ENCODE measurements around the gene MN1. TPM values are rescaled to one million over a fixed set of nuclear protein-coding genes. Genes with fewer than 3 reads are reported as not detected.

The MN1 gene
- polyA plus RNA-seq, 3 donors, result 0.06 to 0.38 (median 0.29) TPM

GRCh38 chr22:27797520-27798391 lies 3.8 kb downstream of the MN1 start:
- intact Hi-C loops (cut with micrococcal nuclease), result no loop called here
- Histone ChIP-seq H3K4me1 (ENCODE audit: control insufficient read depth in 1 of 2, insufficient read depth in 2 of 2, low read length in 2 of 2) (peaks cover 13% of the 10 kb centered on the region in 2 donors), H2AFZ (ENCODE audit: insufficient read depth, low read depth, low read length, poor library complexity, severe bottlenecking) (no peak overlapping the region), H3K9ac (ENCODE audit: insufficient read depth, low read length, poor library complexity, severe bottlenecking) (no peak overlapping the region), H3K4me2 (replicated peaks; ENCODE audit: extremely low read depth, low read length, poor library complexity, severe bottlenecking) (no peak overlapping the region), H3K36me3 (replicated peaks in 1 of 2; ENCODE audit: control insufficient read depth in 1 of 2, insufficient read depth in 2 of 2, low read length in 2 of 2) (no peaks in the 10 kb centered on the region), H3K27me3 (ENCODE audit: control insufficient read depth in 2 of 2, insufficient read depth in 2 of 2, low read length in 2 of 2) (peaks cover 10 to 28% of the 10 kb centered on the region in 2 donors), H3K9me3 (replicated peaks in 1 of 2; ENCODE audit: control insufficient read depth in 1 of 2, insufficient read depth in 1 of 2, low read length in 2 of 2) (no peaks in the 10 kb centered on the region), H3K27ac (ENCODE audit: low read depth in 1 of 2, low read length in 2 of 2) (no peak overlapping the region), H3K4me3 (replicated peaks in 1 of 3; ENCODE audit: low read depth in 2 of 3, low read length in 3 of 3) (no peak overlapping the region), H3K79me2 (ENCODE audit: insufficient read depth, low read length) (no peaks in the 10 kb centered on the region), H4K20me1 (ENCODE audit: insufficient read depth, low read length) (no peaks in the 10 kb centered on the region)
- peaks cover 2 to 10% (median 3%) of the 10 kb centered on the region in 7 donors for H3K9me3 Mint-ChIP-seq
- no peak for TF ChIP-seq CTCF (IDR thresholded peaks at IDR 0.05)
- DNase-seq, result no peak
- H3K4me1 Mint-ChIP-seq, result peaks cover 8% of the 10 kb centered on the region
- H3K27ac Mint-ChIP-seq, result no peak overlapping the region
- 96% methylated on average over 85 of the region's 86 CpGs for WGBS (ENCODE audit: insufficient coverage)
- peaks cover 15 to 37% (median 24%) of the 10 kb centered on the region in 3 donors for H3K27me3 Mint-ChIP-seq (ENCODE audit: low read depth in 3 of 3)
- no peaks in the 10 kb centered on the region for H3K36me3 Mint-ChIP-seq
- H3K4me3 Mint-ChIP-seq, result no peak overlapping the region

GRCh38 chr22:27796829-27797519 lies 4.6 kb downstream of the MN1 start:
- H2AFZ ChIP-seq (ENCODE audit: insufficient read depth, low read depth, low read length, poor library complexity, severe bottlenecking), result no peak overlapping the region
- no peak overlapping the region for H3K27ac Mint-ChIP-seq

More at GRCh38 chr22:27796829-27797519, 4.6 kb downstream of the MN1 start:
- H3K9me3 ChIP-seq (replicated peaks in 1 of 2; ENCODE audit: control insufficient read depth in 1 of 2, insufficient read depth in 1 of 2, low read length in 2 of 2), result no peaks in the 10 kb centered on the region
- H3K4me2 ChIP-seq (replicated peaks; ENCODE audit: extremely low read depth, low read length, poor library complexity, severe bottlenecking), result no peak overlapping the region
- intact Hi-C loops (cut with micrococcal nuclease), result no loop called here
- no peaks in the 10 kb centered on the region for H3K36me3 ChIP-seq (replicated peaks in 1 of 2; ENCODE audit: control insufficient read depth in 1 of 2, insufficient read depth in 2 of 2, low read length in 2 of 2)
- Mint-ChIP-seq H3K4me3 (no peak overlapping the region), H3K27me3 (ENCODE audit: low read depth in 3 of 3) (peaks cover 8 to 29% (median 16%) of the 10 kb centered on the region in 3 donors), H3K36me3 (no peaks in the 10 kb centered on the region), H3K4me1 (no peaks in the 10 kb centered on the region), H3K9me3 (peaks cover 0 to 7% (median 3%) of the 10 kb centered on the region in 7 donors)
- DNase-seq, result no peak
- no peaks in the 10 kb centered on the region for H4K20me1 ChIP-seq (ENCODE audit: insufficient read depth, low read length)
- no peaks in the 10 kb centered on the region for H3K79me2 ChIP-seq (ENCODE audit: insufficient read depth, low read length)
- H3K27me3 ChIP-seq (ENCODE audit: control insufficient read depth in 2 of 2, insufficient read depth in 2 of 2, low read length in 2 of 2), result peaks cover 4 to 20% of the 10 kb centered on the region in 2 donors
- TF ChIP-seq CTCF (IDR thresholded peaks at IDR 0.05), result no peak
- 95% methylated on average over 49 of the region's 55 CpGs for WGBS (ENCODE audit: insufficient coverage)
- no peak overlapping the region for H3K4me3 ChIP-seq (replicated peaks in 1 of 3; ENCODE audit: low read depth in 2 of 3, low read length in 3 of 3)
- H3K9ac ChIP-seq (ENCODE audit: insufficient read depth, low read length, poor library complexity, severe bottlenecking), result no peak overlapping the region
- peaks cover 7 to 8% of the 10 kb centered on the region in 2 donors for H3K4me1 ChIP-seq (ENCODE audit: control insufficient read depth in 1 of 2, insufficient read depth in 2 of 2, low read length in 2 of 2)
- no peak overlapping the region for H3K27ac ChIP-seq (ENCODE audit: low read depth in 1 of 2, low read length in 2 of 2)

All from CD14-positive monocyte (primary cell).